ENCODE data around the gene FOXP1. TPM values are rescaled to one million over a fixed set of nuclear protein-coding genes. Genes with fewer than 3 reads are reported as not detected.

Gene FOXP1
- total RNA-seq, 1 experiment from 2014 or later: 24.8 TPM

DNA sequence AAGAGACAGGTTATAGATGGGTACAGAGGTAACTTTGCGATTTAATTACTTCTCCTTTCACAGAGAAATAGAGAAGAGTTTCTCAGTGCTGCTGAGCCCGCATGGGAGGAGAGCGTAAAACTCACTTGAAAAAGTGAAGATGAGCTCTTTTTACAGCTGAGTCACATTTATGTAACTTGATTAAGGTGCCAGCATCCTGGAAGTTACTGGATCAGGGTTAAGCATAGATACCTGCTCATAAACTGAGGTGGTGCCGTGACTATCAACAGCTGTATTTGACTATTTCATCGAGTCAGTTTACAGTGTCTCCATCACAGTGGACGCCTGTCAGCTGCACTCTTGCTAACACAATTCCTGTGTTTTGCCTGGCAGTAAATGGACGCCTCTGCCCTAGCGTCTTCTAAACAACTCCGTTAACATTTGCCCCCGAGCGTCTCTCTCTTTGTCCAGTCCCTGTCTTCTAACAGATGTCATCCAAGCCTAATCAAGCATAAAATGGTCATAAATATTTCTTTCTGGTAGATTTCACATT, 414.6 kb downstream of the FOXP1 start:
- Histone ChIP-seq H3K27me3 (no peaks in the 10 kb centered on the region), H3K9me3 (replicated peaks) (no peaks in the 10 kb centered on the region), H3K27ac (peak overlapping the region; percentile 51), H3K36me3 (no peaks in the 10 kb centered on the region), H3K4me3 (peak overlapping the region; percentile 53), H3K4me1 (peaks cover 5% of the 10 kb centered on the region; the same call in 1 of the 2 replicates)
- peak; percentile 24 to 58 for DNase-seq

DNA sequence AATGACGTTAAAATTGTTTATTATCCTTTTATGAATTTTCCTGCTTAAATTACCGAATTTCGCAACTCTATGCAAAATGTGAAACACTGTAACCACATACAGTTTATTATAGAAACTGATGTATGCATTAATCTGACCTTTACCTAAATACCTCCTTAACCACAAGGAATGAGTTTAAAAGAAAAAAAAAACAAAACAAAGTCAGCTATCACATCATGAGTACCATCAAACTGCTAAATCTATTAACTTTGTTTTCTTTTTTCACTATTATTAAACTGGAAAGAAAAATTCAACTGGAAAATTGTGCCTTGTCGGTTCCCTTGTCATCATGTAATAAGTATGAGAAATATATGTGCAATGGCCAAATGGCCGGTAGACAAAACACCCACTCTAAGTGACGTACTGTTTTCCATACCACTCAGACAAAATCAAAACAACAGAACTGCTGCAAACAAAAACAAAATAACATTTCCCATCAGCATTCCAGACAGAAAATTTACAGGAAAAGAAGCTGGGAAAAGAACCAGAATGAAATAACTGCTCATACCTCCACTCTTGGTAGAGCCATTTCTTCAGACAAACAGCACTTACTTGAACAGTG, 415.3 kb downstream of the FOXP1 start:
- H3K9me3 ChIP-seq (replicated peaks): no peaks in the 10 kb centered on the region
- H3K27ac ChIP-seq: peak overlapping the region; percentile 51
- H3K36me3 ChIP-seq: no peaks in the 10 kb centered on the region
- H3K27me3 ChIP-seq: no peaks in the 10 kb centered on the region
- H3K4me3 ChIP-seq: peak overlapping the region; percentile 53
- no peak for DNase-seq
- H3K4me1 ChIP-seq: peaks cover 5% of the 10 kb centered on the region; the same call in 1 of the 2 replicates

DNA sequence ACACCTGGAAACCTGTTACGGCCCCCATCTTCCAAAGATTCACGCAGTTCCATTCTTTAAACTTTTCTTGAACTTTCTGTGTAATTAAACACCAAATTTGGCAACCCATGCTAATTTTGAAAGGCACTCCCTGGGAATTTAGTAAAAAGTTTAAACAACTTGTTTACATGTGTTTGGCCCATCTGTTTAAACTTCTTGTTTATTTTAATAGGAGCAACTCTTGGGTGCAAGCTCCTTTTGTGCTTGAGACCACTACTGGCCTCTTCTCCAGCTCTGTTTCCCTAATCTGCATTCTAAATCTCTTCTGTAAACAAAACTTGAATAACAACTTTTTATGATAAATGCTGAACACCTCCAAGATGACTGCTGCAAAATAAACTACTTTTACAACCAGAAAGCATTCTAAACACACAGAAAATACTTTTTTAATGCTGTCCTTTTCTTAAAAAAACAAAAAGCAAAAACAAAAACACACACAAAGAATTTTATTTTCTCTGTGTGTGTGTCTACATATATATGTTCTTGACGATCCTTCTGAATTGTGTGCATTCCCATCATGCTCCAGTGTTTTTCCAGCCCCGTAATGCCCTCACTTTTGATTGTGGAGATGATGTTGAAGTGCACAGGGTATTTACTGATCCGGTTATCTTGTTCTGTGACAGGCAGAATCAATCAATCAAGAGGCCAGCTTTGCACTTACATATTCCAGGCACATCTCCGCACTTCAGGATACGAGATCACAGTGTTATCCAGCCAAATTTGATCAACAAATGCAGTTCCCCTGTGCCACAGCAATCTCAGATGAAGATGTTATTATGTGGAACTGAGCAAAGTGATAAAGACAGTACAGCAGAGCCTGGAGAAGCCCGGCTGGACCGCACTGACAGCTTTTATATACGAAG, 416.9 kb downstream of the FOXP1 start:
- no peaks in the 10 kb centered on the region for H3K27me3 ChIP-seq
- no peak overlapping the region for H3K4me3 ChIP-seq
- H3K27ac ChIP-seq: no peak overlapping the region
- H3K4me1 ChIP-seq: peaks cover 5% of the 10 kb centered on the region; the same call in 1 of the 2 replicates
- DNase-seq: no peak
- no peaks in the 10 kb centered on the region for H3K36me3 ChIP-seq
- no peaks in the 10 kb centered on the region for H3K9me3 ChIP-seq (replicated peaks)

DNA sequence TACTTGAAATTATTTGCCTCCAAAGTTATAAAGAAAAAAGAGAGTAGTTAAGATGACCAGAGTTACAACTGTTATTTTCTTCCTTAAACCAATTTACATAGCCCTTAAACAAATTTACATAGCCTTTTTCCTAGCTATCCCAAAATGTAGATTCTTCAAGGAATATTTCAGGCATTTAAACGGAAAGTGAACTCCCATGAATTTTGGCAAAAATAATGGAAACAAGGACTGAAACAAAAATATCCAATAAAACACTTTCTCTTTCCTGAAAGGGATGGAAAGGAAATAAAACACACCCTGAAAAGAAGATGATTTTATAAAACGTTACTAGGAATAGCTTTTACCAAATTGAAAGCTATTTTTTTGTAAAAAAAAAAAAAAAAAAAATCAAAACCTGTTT, 418.6 kb downstream of the FOXP1 start:
- H3K4me1 ChIP-seq: peaks cover 5% of the 10 kb centered on the region; the same call in 1 of the 2 replicates
- H3K36me3 ChIP-seq: no peaks in the 10 kb centered on the region
- no peaks in the 10 kb centered on the region for H3K27me3 ChIP-seq
- H3K27ac ChIP-seq: no peak overlapping the region
- H3K4me3 ChIP-seq: no peak overlapping the region
- DNase-seq: no peak
- H3K9me3 ChIP-seq (replicated peaks): no peaks in the 10 kb centered on the region

DNA sequence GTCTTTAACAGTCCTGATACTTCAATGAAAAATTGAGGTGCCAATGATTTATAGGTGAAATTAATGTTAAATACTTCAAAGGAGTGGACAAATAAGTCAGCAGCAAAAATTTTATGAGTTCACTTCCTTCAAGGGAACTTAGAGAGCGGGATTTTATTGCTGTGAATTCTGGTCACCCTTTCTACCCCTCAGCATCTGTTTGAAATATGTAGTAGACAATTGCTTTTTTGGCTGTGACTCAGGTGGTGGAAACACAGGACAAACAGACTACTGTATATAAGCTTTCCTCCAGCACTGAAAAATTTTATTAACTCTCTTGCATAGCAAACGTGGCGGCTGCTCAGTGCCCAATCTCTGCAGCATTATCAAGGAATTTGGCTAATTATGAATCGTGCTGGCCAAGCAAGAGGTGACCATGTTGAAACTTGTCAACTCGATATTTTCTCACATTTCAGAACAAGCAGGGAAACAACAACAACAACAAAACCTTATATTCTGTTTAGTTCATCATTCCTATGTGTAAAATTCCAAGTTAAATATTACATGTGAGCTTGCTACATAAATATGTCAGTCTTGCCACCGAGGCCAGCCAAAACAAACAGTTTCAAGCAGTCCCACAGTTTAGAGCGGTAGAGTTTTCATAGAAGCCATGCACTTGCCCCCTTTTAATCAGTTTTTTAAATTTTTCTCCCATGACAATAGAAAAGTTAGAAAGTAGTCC, 420.2 kb downstream of the FOXP1 start:
- Histone ChIP-seq H3K36me3 (no peaks in the 10 kb centered on the region), H3K4me1 (peaks cover 5% of the 10 kb centered on the region; the same call in 1 of the 2 replicates), H3K27ac (no peak overlapping the region), H3K27me3 (no peaks in the 10 kb centered on the region), H3K4me3 (no peak overlapping the region), H3K9me3 (replicated peaks) (no peaks in the 10 kb centered on the region)
- DNase-seq: no peak

DNA sequence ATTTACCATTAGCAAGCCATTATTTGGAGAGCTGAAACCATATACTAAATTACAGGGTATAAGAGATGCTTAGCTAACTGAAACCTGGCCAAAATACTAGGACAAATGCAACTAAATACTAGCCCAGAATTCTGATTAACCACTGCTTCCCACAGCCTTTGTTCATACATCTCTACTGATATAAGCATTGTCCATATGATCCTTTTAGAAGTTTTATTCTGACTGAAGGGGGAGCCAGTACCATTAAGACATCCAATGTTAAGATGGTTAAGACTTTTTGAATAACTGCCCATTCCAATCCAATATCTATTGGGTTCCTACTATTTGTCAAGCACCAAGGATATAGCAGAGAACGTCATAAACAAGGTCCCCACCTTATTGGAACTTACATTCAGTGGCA, 421.3 kb downstream of the FOXP1 start:
- no peaks in the 10 kb centered on the region for H3K4me1 ChIP-seq
- H3K9me3 ChIP-seq (replicated peaks): no peaks in the 10 kb centered on the region
- no peak for DNase-seq
- H3K27me3 ChIP-seq: no peaks in the 10 kb centered on the region
- H3K36me3 ChIP-seq: no peaks in the 10 kb centered on the region
- no peak overlapping the region for H3K27ac ChIP-seq
- H3K4me3 ChIP-seq: no peak overlapping the region

DNA sequence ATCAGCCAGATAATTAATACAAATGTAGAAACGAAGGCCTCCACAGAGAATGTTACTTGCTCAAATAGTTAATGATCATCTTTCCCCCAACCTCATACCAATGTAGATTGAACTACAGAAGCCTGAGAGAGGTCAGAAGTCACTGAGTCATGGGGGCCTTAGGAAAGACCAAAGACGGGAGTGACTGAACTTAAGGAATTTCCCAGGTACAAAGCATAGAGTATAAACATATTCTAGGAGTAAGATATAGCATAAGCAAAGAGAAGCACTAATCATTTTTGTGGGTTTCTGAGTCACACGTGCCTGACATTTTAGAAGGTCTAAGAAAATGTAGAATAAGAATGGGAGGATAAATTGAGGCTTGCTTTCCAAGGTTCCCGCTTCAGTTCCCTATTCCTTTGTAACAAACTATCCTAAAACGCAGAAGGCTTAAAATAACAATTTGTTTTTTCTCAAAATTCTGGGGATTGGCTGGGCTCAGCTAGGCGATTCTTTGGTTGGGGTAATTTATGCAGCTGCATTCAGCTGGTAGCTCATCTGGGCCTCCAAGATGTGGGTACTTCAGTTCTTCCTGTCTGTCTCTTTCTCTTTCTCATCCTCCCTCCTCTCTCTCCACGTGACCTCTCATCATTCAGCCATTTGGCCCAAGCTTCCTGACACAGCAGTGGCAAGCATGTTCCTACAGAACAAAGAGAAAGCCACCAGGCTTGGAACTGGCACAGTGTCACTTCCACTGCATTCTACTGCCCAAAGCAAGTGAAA, 422.6 kb downstream of the FOXP1 start:
- H3K4me3 ChIP-seq: no peak overlapping the region
- H3K27me3 ChIP-seq: no peaks in the 10 kb centered on the region
- no peak overlapping the region for H3K27ac ChIP-seq
- no peaks in the 10 kb centered on the region for H3K36me3 ChIP-seq
- no peaks in the 10 kb centered on the region for H3K9me3 ChIP-seq (replicated peaks)
- no peaks in the 10 kb centered on the region for H3K4me1 ChIP-seq
- no peak for DNase-seq

DNA sequence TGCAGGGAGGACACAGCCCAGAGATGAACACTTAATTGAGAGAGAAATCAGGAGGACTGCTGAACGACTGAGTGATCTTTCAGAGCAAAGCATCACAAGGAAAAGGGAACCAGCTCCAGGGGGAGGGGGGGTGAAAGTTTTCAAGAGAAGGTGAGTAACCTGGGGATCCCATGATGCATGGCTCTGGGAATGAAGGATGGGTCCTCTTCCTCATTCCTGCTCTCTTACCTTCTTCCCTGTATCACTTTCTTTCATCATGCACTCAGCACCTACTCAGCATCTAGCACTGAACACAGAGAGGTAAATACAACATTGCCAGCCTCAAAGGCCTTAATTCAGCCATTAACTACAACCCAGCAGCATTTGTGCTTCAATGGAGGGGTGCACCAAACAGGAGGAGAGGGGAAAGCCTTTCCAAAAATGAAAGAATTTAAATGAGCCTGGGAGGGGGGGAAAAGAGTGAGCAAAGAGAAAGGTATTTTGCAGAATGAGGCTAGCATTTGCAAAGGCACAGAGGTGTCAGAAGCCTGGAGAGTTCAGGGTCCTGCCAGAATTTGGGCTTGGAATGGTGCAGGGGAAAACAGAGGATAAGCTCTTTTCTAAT, 427.4 kb downstream of the FOXP1 start:
- H3K4me1 ChIP-seq: no peaks in the 10 kb centered on the region
- H3K4me3 ChIP-seq: no peak overlapping the region
- no peak overlapping the region for H3K27ac ChIP-seq
- no peaks in the 10 kb centered on the region for H3K9me3 ChIP-seq (replicated peaks)
- no peak for DNase-seq
- no peaks in the 10 kb centered on the region for H3K27me3 ChIP-seq
- H3K36me3 ChIP-seq: no peaks in the 10 kb centered on the region

DNA sequence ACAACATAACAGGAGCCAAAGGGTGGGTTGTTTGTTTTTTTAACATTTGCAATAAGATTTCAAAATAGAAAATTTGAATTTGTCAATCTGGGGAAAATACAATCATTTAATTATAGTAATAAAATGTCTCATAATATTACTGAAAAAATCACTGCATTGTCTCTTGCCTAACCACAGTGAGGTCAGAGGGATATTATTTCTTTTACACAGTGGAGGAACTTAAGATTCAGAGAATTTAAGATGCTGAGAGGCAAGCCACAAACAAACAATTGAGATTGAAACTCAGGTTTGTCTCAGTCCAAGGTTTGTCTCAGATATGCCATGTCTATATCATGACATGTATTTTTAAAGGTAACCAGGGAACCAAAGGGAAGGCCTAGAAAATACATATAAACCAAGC, 428.7 kb downstream of the FOXP1 start:
- no peak for DNase-seq
- Histone ChIP-seq H3K9me3 (replicated peaks) (no peaks in the 10 kb centered on the region), H3K4me1 (no peaks in the 10 kb centered on the region), H3K4me3 (no peak overlapping the region), H3K27ac (no peak overlapping the region), H3K27me3 (no peaks in the 10 kb centered on the region), H3K36me3 (no peaks in the 10 kb centered on the region)

DNA sequence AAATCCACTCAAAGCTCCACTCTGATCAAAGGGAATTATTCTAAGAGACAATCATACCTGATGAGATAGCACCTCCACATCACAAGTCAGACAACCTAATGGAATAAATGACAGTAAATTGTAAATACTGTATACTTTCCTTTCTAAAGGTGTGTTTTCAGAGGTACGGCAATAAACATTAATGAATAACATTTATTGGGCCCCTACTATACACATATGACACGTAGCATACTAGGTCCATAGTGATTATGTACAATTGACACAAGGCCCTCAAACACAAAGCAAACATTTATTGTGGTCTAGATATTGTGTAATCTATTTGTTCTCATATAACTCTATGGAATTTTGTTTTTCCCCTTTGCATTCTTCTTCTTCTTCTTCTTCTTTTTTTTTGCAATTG, 429.8 kb downstream of the FOXP1 start:
- Histone ChIP-seq H3K4me3 (no peak overlapping the region), H3K36me3 (no peaks in the 10 kb centered on the region), H3K9me3 (replicated peaks) (no peaks in the 10 kb centered on the region), H3K4me1 (no peaks in the 10 kb centered on the region), H3K27me3 (no peaks in the 10 kb centered on the region), H3K27ac (no peak overlapping the region)
- no peak for DNase-seq

DNA sequence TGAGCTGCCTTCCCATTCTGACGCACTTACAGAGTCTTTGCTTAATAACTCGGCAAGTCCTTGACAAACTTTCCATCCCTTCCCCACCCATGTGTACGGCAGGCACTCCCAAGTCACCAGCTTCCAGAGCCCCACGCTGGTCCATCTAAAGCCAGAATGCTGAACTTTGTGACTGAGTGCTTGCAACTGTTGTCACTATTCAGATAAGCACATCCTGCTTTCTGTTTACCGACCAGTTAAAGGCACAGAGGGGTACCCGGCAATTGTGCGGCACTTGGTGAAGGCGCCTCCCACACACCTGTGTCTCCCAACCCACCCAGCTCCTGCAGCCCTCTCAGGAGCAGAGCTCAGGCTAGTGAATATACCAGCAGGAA, 430.6 kb downstream of the FOXP1 start:
- Histone ChIP-seq H3K4me3 (no peak overlapping the region), H3K36me3 (no peaks in the 10 kb centered on the region), H3K27ac (no peak overlapping the region), H3K4me1 (no peaks in the 10 kb centered on the region), H3K27me3 (no peaks in the 10 kb centered on the region), H3K9me3 (replicated peaks) (no peaks in the 10 kb centered on the region)
- DNase-seq: no peak

DNA sequence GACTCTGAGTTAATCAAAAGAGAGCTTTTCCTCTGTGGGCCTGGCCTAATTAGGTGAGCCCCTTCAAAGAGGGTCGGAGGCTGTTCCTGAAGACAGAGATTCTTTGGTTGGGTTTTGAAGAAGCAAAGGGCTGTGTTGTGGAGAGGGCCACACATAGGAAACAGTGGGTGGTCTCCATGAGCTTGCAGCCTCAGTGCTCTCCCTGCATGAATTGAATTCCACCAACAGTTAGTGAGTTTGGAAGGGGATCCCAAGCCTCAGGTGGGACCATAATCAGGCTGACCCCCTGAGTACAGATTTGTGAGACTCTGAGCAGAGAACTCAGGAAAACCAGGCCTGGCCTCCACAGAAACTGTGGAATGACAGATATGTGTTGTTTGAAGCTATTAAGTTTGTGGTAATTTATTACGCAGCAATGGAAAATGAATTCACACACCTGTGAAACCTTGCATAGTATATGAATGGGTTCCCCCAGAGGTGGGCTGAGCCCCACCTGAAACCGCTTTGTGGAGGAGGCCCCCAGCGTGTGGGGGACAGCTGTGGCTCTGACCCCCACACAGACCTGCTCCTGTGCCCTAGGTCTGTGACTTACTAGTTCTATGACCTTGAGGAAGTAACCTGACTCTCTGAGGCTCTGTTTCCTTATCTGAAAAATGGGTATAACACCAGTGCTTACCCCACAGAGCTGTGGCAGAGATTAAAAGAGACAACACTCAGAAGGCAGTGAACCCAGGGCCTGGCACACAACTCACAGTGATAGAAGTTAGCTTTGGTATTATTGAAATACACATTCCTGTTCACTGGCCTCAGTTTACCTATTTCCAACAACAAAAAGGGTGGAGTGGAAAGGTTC, 431.3 kb downstream of the FOXP1 start:
- no peak overlapping the region for H3K4me3 ChIP-seq
- no peak for DNase-seq
- no peaks in the 10 kb centered on the region for H3K36me3 ChIP-seq
- no peaks in the 10 kb centered on the region for H3K27me3 ChIP-seq
- H3K27ac ChIP-seq: no peak overlapping the region
- no peaks in the 10 kb centered on the region for H3K9me3 ChIP-seq (replicated peaks)
- no peaks in the 10 kb centered on the region for H3K4me1 ChIP-seq
